ENCODE results near the gene LINC01488. TPM values are rescaled to one million over a fixed set of nuclear protein-coding genes. Genes with fewer than 3 reads are reported as not detected.

LINC01488 gene
- total and polyA plus RNA-seq, 9 of the 15 experiments (the other 6 are each of a cell fraction or from before 2014, with no cell fraction given), result not detected

DNA sequence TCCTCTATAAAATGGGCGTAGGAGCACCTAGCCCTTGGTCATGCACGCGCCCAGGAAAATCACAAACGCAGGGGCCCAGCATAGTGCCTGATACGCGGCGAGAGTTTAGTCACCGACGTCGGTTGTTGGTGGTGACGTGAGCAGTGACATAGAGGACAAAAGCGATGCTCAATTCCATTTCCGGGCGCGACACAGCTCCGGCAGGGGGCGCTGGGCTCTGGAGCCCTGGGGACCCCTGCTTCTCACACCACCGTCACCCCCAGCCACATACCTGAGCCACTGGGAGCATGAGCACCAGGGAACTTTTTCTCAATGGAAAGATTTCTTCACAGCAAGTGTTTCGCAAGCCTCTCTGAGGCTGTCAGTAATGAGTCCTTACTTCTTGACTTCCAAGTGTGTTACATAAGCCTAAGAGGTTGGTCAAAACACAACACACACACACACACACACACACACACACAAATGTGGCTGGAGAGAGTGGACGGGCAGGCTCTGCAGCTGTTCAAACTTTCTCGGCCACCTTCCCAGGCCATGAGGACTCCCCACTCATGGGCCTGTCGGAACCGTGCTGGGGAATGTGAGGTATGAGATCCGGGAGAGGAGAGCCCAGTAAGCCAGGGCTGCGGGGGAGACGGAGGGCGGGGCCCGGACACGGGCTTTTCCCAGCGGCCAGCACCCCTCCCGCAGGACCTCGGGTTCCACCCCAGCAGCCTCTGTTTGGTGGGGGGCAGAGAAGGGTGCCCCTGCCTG, 36.9 kb upstream of the LINC01488 start (continued):
- TF ChIP-seq, protein P1, sequence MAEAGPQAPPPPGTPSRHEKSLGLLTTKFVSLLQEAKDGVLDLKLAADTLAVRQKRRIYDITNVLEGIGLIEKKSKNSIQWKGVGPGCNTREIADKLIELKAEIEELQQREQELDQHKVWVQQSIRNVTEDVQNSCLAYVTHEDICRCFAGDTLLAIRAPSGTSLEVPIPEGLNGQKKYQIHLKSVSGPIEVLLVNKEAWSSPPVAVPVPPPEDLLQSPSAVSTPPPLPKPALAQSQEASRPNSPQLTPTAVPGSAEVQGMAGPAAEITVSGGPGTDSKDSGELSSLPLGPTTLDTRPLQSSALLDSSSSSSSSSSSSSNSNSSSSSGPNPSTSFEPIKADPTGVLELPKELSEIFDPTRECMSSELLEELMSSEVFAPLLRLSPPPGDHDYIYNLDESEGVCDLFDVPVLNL (CRISPR knock-in tag; IDR thresholded peaks at IDR 0.05; ENCODE audit: low read depth), result no peak
- TF ChIP-seq CREB1 (IDR thresholded peaks at IDR 0.05) (peak; percentile 98), CREB1 (CRISPR knock-in tag; IDR thresholded peaks at IDR 0.05) (peak; percentile 97), ZNF212 (CRISPR knock-in tag; IDR thresholded peaks at IDR 0.05) (no peak), RAD51 (IDR thresholded peaks at IDR 0.05; ENCODE audit: borderline replicate concordance, low read depth) (no peak), BDP1 (IDR thresholded peaks at IDR 0.05; ENCODE audit: insufficient read depth, insufficient read length) (no peak), MTA2 (IDR thresholded peaks at IDR 0.05; ENCODE audit: low read depth) (0 out of 2 replicates have a peak, but pooled peaks have one; percentile 25), ELF2 (CRISPR knock-in tag; IDR thresholded peaks at IDR 0.05) (peak; percentile 70), ZBTB1 (CRISPR knock-in tag; IDR thresholded peaks at IDR 0.05; ENCODE audit: borderline replicate concordance, low read depth) (0 out of 2 replicates have a peak, but pooled peaks have one; percentile 49), RFX7 (CRISPR knock-in tag; IDR thresholded peaks at IDR 0.05) (no peak), XRCC3 (IDR thresholded peaks at IDR 0.05) (no peak), ZNF124 (CRISPR knock-in tag; IDR thresholded peaks at IDR 0.05) (no peak), STAT5B (CRISPR knock-in tag; IDR thresholded peaks at IDR 0.05) (no peak), SRF (CRISPR knock-in tag; IDR thresholded peaks at IDR 0.05) (no peak), ZEB2 (IDR thresholded peaks at IDR 0.05) (peak; percentile 56; the same call in 1 of the 2 replicates), KLF10 (CRISPR knock-in tag; IDR thresholded peaks at IDR 0.05) (no peak), GABPB2 (CRISPR knock-in tag; conservative IDR thresholded peaks at IDR 0.05) (no peak), ZNF253 (CRISPR knock-in tag; conservative IDR thresholded peaks at IDR 0.05) (no peak), HMG20A (CRISPR knock-in tag; conservative IDR thresholded peaks at IDR 0.05) (no peak), ZNF217 (CRISPR knock-in tag; IDR thresholded peaks at IDR 0.05) (no peak), SETDB1 (IDR thresholded peaks at IDR 0.05; ENCODE audit: low read length) (no peak), ZKSCAN8 (CRISPR knock-in tag; IDR thresholded peaks at IDR 0.05) (no peak), ZNF75A (CRISPR knock-in tag; IDR thresholded peaks at IDR 0.05) (no peak), ZFX (CRISPR knock-in tag; IDR thresholded peaks at IDR 0.05) (peak; percentile 41; the same call in 1 of the 2 replicates), TEAD1 (CRISPR knock-in tag; IDR thresholded peaks at IDR 0.05) (peak in 1 of 2 experiments; percentile 74; a peak in 2 of 4 replicates), ZNF324 (CRISPR knock-in tag; IDR thresholded peaks at IDR 0.05) (no peak)
- TF ChIP-seq, protein P2, sequence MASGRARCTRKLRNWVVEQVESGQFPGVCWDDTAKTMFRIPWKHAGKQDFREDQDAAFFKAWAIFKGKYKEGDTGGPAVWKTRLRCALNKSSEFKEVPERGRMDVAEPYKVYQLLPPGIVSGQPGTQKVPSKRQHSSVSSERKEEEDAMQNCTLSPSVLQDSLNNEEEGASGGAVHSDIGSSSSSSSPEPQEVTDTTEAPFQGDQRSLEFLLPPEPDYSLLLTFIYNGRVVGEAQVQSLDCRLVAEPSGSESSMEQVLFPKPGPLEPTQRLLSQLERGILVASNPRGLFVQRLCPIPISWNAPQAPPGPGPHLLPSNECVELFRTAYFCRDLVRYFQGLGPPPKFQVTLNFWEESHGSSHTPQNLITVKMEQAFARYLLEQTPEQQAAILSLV (tag; IDR thresholded peaks at IDR 0.05), result peak; percentile 84
- TF ChIP-seq, protein P3, sequence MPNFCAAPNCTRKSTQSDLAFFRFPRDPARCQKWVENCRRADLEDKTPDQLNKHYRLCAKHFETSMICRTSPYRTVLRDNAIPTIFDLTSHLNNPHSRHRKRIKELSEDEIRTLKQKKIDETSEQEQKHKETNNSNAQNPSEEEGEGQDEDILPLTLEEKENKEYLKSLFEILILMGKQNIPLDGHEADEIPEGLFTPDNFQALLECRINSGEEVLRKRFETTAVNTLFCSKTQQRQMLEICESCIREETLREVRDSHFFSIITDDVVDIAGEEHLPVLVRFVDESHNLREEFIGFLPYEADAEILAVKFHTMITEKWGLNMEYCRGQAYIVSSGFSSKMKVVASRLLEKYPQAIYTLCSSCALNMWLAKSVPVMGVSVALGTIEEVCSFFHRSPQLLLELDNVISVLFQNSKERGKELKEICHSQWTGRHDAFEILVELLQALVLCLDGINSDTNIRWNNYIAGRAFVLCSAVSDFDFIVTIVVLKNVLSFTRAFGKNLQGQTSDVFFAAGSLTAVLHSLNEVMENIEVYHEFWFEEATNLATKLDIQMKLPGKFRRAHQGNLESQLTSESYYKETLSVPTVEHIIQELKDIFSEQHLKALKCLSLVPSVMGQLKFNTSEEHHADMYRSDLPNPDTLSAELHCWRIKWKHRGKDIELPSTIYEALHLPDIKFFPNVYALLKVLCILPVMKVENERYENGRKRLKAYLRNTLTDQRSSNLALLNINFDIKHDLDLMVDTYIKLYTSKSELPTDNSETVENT (CRISPR knock-in tag; IDR thresholded peaks at IDR 0.05), result peak; percentile 51; the same call in 1 of the 2 replicates

Data from K562 (cell line).